GM21360 (cell line): ENCODE data around the gene STX8.
"Not testable (repeated sequence)": the region's sequence is repeated elsewhere in the genome, so short reads cannot be mapped to it uniquely, and the experiment has no call there.

Experiments used
- ATAC-seq: cut with Tn5 transposase; IDR thresholded peaks from one replicate; pipeline ENCODE4 v1.9.1; 2021; ENCODE audit warnings: mild to moderate bottlenecking, moderate library complexity; ENCODE audit not compliant: unreplicated experiment

STX8 gene

GRCh38 chr17:9355846-9356245 lies 219.8 kb downstream of the STX8 start:
- ATAC-seq = no peak

- not testable (repeated sequence) for ATAC-seq
Measured at GRCh38 chr17:9355231-9355630, 220.4 kb downstream of the STX8 start.

DNA sequence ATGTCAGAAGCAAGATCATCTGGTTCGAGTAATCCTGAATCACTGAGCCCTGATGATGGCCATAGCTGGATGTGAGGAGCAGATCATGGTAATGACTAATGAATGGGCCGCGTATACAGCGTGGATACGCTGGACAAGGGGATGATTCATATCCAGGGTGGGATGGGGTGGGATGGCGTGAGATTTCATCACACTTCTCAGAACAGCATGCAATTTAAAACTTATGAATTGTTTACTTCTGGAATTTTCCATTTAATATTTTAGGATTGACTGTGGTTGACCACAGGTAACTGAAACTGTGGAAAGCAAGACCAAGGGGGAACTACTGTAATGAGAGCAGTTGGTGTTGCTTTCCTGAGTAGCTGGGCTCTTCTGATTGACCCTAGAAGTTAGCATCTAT lies 225.5 kb downstream of the STX8 start:
- ATAC-seq = no peak

DNA sequence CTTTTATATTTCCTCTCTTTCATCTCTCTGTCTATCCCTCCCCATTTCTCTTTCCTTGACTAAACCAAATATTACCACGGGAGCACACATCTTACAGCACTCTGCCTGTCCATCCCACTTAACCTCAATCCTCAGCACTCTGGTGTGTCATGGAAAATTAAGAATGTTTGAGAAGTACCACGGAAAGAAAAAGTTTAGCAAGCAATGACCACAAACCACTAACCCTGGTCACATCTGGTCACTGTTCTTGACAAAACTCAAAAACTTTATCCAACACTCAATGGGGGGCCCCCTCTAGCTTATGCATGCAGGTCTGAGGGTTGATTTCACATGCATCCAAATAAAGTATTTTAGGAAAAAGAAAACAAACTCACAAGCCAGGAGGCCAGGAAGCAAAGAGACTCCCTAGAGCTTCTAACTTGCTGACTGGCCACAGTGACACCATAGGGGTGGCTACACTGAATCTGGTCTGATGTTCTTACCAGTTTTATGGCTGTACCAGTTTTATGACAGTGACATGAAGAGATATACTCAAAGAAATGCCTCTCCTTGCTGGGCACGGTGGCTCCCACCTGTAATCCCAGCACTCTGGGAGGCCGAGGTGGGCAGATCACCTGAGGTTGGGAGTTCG lies 229.2 kb downstream of the STX8 start:
- no peak for ATAC-seq

GRCh38 chr17:9343516-9343915 lies 232.1 kb downstream of the STX8 start:
- ATAC-seq = no peak

DNA sequence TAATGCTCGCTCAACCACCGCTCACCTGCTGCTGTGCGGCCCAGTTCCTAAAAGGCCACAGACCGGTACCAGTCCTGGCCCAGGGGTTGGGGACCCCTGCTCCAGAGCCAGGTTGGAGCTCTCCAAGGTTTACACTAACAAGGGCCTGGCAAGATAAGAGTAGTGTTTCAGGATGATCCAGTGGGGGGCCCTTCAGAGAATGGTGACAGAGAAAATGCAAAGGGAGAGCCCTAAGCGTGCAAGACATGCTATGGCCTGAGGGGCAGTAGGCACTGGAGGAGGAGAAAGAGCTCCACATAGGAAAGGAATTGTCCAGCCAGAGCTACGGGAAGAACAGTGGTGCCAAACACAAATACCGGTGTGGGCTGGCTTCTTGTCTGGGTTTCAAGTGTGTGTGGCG lies 233.4 kb downstream of the STX8 start:
- no peak for ATAC-seq

- ATAC-seq = no peak
Measured at GRCh38 chr17:9339958-9340357, 235.7 kb downstream of the STX8 start.

DNA sequence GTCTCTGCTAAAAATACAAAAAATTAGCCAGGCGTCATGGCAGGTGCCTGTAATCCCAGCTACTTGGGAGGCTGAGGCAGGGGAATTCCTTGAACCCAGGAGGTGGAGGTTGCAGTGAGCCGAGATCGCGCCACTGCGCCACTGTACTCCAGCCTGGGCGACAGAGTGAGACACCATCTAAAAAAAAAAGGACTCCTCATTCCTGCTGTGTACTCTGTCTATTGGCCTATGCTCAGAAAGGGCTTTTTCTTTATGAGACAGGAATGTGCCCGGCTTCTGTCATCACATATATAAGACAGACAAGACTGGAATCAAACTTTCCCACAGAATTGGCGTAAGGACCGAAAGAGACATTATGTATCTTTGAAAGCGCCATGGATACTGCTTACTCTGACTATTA lies 236.1 kb downstream of the STX8 start:
- ATAC-seq = not testable (repeated sequence)

GRCh38 chr17:9336817-9337216 lies 238.8 kb downstream of the STX8 start:
- no peak for ATAC-seq

GRCh38 chr17:9334536-9335446 lies 240.8 kb downstream of the STX8 start:
- no peak for ATAC-seq

DNA sequence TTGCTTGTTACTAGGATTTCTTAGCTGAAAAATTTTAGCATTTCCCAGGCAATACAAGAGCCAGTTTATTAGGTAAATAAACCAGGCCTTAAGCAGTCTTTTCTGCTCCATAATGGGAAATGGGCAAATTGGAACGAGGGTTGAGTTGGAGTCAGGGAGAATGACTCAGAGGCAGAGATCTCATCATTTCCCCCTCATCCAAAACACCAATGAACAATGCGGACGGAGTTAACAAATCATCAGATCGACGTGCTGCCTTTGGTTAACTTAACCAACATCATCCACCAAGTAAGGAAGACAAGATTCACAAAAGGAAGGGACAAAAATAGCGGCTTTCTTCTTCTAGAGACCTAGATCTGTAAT lies 243.5 kb downstream of the STX8 start:
- no peak for ATAC-seq

DNA sequence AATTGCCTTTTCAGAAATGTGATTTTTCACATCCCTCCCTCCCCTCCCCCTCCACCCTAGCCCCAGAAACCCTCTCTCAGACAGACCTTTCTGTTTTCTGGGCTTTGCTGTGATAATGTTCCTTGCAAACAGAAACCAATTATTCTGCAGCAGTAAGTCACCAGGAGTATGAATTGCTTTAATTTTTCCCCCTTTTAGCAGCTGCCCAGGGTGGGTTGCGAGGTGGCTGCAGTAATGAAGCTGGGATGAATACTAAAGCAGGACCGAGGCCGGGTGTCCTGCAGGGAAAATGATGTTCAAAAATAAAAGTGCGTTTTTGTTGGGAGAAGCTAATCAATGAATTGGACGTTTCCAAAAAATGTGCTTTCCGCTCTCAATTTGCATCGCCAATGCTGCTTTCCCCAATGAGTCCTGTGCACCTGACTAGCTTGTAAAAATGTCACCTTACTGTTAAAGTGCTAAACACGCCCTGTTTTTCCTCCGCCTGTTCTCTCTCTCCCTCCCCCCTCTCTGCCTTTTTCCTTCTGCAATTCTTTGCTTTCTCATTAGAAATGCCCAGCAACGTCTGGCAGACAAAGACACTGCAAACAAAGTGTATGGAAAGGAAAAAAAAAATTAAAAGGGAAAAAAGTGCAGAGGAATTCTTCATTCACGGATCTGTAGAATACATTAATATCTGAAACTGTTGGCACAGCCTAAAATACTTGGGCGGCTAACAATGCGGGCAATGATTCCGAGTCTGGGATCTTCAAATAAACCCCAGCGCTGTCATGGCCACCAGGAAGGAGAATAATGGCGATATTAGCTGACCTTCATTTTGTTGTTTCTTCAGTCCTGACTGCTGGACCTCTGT lies 244.1 kb downstream of the STX8 start:
- ATAC-seq = no peak

GRCh38 chr17:9330611-9331271 lies 244.9 kb downstream of the STX8 start:
- no peak for ATAC-seq

DNA sequence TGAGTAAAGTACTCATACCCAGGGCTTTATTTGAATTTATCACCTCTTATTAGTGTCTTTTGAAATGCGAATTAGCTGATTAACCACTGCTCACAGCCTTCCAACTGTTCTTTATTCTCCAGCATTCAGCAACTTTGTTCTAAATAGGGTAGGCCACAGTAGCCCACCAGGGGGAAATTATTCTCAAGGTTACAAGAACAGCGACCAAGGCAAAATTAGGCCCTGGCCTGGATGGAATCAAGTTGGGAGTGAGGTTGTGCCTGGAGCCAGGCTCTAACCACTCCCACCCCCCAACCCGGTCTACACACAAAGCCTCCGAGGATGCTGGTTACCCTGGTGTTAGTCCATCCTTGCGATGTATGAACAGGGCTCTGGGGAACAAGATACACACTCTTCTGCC lies 245.5 kb downstream of the STX8 start:
- ATAC-seq = no peak

- no peak for ATAC-seq
Measured at GRCh38 chr17:9329251-9329921, 246.2 kb downstream of the STX8 start.

DNA sequence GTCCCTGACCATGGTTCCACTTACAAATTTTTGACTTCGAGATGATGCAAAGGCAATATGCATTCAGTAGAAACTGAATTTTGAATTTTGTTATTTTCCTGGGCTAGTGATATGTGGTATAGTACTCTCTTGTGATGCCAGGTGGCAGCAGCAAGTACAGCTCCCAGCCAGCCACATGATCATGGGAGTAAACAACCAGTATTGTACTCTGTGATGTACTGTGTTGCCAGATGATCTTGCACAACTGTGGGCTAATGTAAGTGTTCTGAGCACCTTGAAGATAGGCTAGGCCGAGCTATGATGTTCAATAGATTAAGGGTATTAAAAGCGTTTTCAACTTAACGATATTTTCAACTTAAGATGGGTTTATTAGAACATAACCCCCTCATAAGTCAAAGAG lies 250.8 kb downstream of the STX8 start:
- no peak for ATAC-seq

DNA sequence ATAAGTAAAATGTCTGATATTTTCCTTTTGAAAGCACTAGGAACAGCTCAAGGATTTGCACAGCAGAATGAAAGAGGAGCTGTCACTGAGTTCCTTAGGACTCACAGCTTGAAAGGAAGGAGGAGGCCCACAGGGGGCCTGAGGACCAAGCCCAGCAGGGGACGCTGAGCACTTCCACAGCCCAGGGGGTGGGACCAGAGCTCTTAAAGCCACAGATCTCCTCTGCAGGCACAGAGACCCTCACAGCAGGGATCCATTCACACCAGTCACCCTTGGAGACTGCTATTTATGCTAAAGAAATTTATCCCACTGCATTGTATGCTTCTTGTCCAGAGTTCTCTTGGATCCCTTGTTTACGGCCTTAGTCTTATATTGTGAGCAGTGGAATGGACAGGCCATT lies 253.3 kb downstream of the STX8 start:
- ATAC-seq = no peak

DNA sequence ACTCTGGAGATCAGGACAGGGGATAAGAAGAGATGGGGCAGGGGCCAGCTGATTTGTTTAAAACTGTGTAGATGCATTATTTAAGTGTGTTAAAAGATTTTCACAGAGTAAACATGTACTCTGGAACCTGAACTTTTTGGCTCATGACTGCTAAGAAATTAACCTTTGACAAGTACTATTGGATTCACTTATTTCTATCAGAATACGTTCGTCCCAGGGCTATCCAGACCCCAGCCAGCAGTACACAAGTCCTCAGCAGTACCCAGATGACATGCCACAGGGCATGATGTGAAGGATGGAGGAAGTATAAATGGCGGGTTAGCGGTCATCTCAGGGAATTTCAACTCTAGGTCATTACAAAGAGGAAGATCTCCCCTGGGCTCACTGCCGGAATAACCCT lies 253.7 kb downstream of the STX8 start:
- no peak for ATAC-seq

DNA sequence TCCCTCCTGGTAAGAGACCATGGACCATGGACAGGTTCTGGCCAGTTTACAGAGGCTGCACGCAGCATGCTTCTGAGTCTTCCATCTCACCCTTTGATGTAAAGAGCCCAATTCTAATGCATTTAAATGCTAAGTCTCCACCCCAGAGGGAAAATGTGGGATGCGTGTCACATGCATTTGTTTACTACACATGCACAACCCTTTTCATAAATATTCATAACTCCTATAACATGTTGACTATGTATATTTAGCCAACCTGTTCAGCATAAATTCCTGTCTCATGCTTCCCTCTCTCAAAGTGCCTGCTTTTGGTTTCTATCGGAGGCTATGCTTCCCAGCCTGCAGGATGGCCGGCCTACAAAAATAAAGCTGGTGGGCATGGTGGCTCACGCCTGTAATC lies 260.3 kb downstream of the STX8 start:
- ATAC-seq = no peak

DNA sequence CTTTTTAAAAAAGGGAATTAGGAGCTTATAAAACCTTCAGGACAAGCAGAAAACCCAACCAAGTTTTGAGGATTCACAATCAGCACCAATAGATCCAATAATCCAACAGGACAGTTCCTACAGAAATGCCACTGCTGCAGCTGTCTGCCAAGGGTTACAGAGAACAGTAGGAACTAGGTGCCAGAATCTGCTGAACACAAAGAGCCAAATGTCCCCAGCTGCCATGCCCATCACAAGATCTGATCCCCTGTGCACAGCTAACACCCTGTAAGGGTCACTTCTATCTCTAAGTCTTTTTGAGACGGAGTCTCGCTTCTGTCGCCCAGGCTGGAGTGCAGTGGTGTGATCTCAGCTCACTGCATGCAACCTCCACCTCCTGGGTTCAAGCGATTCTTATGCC lies 262.3 kb downstream of the STX8 start:
- no peak for ATAC-seq

DNA sequence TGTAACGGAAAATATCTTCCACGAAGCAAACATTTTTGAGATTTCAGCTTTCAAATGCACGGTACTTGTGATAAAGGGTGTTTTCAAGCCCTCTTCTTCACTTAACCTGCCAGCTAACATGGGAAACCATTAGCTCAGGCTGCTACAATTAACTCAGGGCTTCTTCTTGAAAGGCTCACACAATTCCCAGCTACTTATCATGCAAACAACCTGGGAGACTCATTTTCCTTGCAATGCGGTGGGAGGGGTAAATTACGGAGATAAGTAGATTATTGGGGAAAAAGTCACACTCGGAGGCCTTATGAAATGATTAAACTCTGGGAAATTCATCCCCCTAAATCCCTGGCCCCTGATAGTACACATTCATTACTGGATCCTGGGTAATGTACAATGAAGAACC lies 266.4 kb downstream of the STX8 start:
- ATAC-seq = no peak
